Nephron progenitor cell (in vitro differentiated cells): ENCODE results near the gene TOR1AIP2.

Source experiments
- DNase-seq: peaks from one replicate; pipeline ENCODE4 v3.0.0; 2021
- H3K27ac Mint-ChIP-seq: 2 replicates; pipeline ENCODE4 v1.8.0; 2021; ENCODE audit warnings: mild to moderate bottlenecking, moderate library complexity, mixed read lengths
- H3K27me3 Mint-ChIP-seq: 2 replicates; pipeline ENCODE4 v1.8.0; 2021; ENCODE audit warnings: mild to moderate bottlenecking, low read depth, mixed read lengths; ENCODE audit not compliant: poor library complexity
- H3K36me3 Mint-ChIP-seq: 2 replicates; pipeline ENCODE4 v1.8.0; 2021; ENCODE audit warnings: low read depth, mixed read lengths
- H3K4me1 Mint-ChIP-seq: 2 replicates; pipeline ENCODE4 v1.8.0; 2021; ENCODE audit warnings: mixed read lengths
- H3K4me3 Mint-ChIP-seq: 2 replicates; pipeline ENCODE4 v1.8.0; 2021; ENCODE audit warnings: mild to moderate bottlenecking, moderate library complexity, mixed read lengths
- H3K9me3 Mint-ChIP-seq: 2 replicates; pipeline ENCODE4 v1.8.0; 2021; ENCODE audit warnings: mild to moderate bottlenecking, moderate library complexity, mixed read lengths
- TF ChIP-seq, protein P1 (sequence below): fragments of 200-600 bp; sonication (generic); IDR thresholded peaks from 2 replicates; pipeline ENCODE4 v1.5.0; 2021; ENCODE audit warnings: antibody characterized with exemption

Gene TOR1AIP2

DNA sequence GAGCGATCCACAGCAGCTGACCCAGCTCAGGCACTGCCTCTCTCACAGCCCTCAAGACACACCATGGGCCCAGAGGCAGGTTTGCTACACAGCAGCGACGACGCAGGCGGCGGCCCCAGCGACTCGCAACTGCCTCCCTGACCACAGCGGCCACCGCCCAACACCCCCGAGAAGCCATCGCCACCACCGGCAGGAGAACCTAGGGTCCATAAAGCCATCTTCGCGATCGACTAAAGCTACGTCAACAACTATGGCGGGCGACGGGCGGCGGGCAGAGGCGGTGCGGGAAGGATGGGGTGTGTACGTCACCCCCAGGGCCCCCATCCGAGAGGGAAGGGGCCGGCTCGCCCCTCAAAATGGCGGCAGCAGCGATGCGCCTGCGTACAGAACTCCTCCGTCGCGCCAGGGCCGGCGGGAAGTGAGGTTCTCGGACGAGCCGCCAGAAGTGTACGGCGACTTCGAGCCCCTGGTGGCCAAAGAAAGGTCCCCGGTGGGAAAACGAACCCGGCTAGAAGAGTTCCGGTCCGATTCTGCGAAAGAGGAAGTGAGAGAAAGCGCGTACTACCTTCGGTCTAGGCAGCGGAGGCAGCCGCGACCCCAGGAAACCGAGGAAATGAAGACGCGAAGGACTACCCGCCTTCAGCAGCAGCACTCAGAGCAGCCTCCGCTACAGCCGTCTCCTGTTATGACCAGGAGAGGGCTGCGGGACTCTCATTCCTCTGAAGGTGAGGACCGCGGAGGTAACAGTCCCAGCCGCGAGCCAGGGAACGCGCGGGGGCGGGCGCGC lies 4.8 kb upstream of the TOR1AIP2 start, which contains the start of gene TOR1AIP1:
TOR1AIP1 (plus strand) TSS at position 33 of the 787 bp plus-strand sequence; CDS start at position 251, 218 bp downstream.
- H3K36me3 Mint-ChIP-seq: peaks cover 3% of the 10 kb centered on the region

GRCh38 chr1:179881642-179882252 lies 4.1 kb upstream of the TOR1AIP2 start:
- Mint-ChIP-seq H3K9me3 (no peaks in the 10 kb centered on the region), H3K27me3 (peaks cover 3% of the 10 kb centered on the region)
- TF ChIP-seq, protein P1, sequence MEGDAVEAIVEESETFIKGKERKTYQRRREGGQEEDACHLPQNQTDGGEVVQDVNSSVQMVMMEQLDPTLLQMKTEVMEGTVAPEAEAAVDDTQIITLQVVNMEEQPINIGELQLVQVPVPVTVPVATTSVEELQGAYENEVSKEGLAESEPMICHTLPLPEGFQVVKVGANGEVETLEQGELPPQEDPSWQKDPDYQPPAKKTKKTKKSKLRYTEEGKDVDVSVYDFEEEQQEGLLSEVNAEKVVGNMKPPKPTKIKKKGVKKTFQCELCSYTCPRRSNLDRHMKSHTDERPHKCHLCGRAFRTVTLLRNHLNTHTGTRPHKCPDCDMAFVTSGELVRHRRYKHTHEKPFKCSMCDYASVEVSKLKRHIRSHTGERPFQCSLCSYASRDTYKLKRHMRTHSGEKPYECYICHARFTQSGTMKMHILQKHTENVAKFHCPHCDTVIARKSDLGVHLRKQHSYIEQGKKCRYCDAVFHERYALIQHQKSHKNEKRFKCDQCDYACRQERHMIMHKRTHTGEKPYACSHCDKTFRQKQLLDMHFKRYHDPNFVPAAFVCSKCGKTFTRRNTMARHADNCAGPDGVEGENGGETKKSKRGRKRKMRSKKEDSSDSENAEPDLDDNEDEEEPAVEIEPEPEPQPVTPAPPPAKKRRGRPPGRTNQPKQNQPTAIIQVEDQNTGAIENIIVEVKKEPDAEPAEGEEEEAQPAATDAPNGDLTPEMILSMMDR: no peak

More for the DNA sequence above, 4.8 kb upstream of the TOR1AIP2 start, which contains the start of gene TOR1AIP1:
- DNase-seq: peak; percentile 95
- no peaks in the 10 kb centered on the region for H3K9me3 Mint-ChIP-seq
- peaks cover 48% of the 10 kb centered on the region for H3K4me1 Mint-ChIP-seq
- peak within 1 kb of the TSS; percentile 100 for H3K27ac Mint-ChIP-seq
- peak within 1 kb of the TSS; percentile 97 for H3K4me3 Mint-ChIP-seq
- TF ChIP-seq, protein P1: peak; percentile 26
- peaks cover 3% of the 10 kb centered on the region for H3K27me3 Mint-ChIP-seq

GRCh38 chr1:179879797-179880196 lies 2.2 kb upstream of the TOR1AIP2 start:
- TF ChIP-seq, protein P1: no peak
- no peaks in the 10 kb centered on the region for H3K9me3 Mint-ChIP-seq
- peaks cover 65% of the 10 kb centered on the region for H3K4me1 Mint-ChIP-seq
- DNase-seq: no peak
- H3K27me3 Mint-ChIP-seq: peaks cover 3% of the 10 kb centered on the region
- no peak overlapping the region for H3K27ac Mint-ChIP-seq
- H3K36me3 Mint-ChIP-seq: peaks cover 12% of the 10 kb centered on the region
- H3K4me3 Mint-ChIP-seq: no peak overlapping the region

More at GRCh38 chr1:179881642-179882252, 4.1 kb upstream of the TOR1AIP2 start:
- Mint-ChIP-seq H3K4me1 (peaks cover 50% of the 10 kb centered on the region), H3K36me3 (peaks cover 3% of the 10 kb centered on the region), H3K4me3 (peak overlapping the region; percentile 97), H3K27ac (peak overlapping the region; percentile 100)
- no peak for DNase-seq

DNA sequence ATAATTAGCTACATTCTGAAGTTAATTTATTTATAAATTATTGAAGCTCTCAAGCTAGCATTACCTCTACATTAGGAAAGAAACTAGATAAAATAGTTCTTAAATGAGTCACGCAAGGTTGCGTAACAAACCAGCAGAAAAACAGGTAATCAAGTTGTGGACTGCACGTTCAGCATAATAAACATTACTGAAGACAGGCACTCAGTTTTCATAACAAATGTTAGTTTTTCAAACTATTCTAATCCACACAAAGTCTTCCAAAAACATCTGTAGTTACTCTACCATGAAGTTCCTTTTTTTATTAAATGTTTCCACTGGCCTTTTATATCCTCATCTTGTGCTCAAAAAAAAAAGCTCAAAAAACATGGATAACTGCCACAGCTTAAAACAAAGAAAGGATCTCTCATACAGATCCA lies 1.3 kb downstream of the TOR1AIP2 start:
- Mint-ChIP-seq H3K27ac (no peak overlapping the region), H3K4me3 (peak overlapping the region; percentile 94), H3K36me3 (peaks cover 45% of the 10 kb centered on the region), H3K27me3 (peaks cover 3% of the 10 kb centered on the region), H3K4me1 (peaks cover 67% of the 10 kb centered on the region), H3K9me3 (no peaks in the 10 kb centered on the region)
- no peak for DNase-seq
- TF ChIP-seq, protein P1: no peak

GRCh38 chr1:179875596-179876299 lies 1.9 kb downstream of the TOR1AIP2 start:
- TF ChIP-seq, protein P1: no peak
- H3K9me3 Mint-ChIP-seq: no peaks in the 10 kb centered on the region
- H3K27me3 Mint-ChIP-seq: peaks cover 3% of the 10 kb centered on the region
- no peak for DNase-seq
- peaks cover 50% of the 10 kb centered on the region for H3K36me3 Mint-ChIP-seq
- H3K27ac Mint-ChIP-seq: no peak overlapping the region
- peak overlapping the region; percentile 94 for H3K4me3 Mint-ChIP-seq
- H3K4me1 Mint-ChIP-seq: peaks cover 66% of the 10 kb centered on the region
